NCI-H226 (cell line): Measurements from ENCODE around the gene NUP43.
"Not testable (repeated sequence)": the region's sequence is repeated elsewhere in the genome, so short reads cannot be mapped to it uniquely, and the experiment has no call there.

Source experiments
- DNase-seq: peaks from one replicate; pipeline ENCODE4 v3.0.0-alpha.2; 2015

NUP43 gene

GRCh38 chr6:149745252-149745651 is 1.1 kb downstream of the NUP43 start:
- not testable (repeated sequence) for DNase-seq

- DNase-seq, result no peak
Measured at GRCh38 chr6:149734915-149735314, 11.4 kb downstream of the NUP43 start.

GRCh38 chr6:149733089-149733720 is 13.1 kb downstream of the NUP43 start:
- DNase-seq, result no peak

- no peak for DNase-seq
Measured at GRCh38 chr6:149729824-149730223, 16.5 kb downstream of the NUP43 start.

GRCh38 chr6:149728499-149729234 is 17.7 kb downstream of the NUP43 start:
- DNase-seq, result no peak

GRCh38 chr6:149727793-149728498 is 18.4 kb downstream of the NUP43 start:
- no peak for DNase-seq

GRCh38 chr6:149725785-149726184 is 20.5 kb downstream of the NUP43 start:
- no peak for DNase-seq

- DNase-seq, result peak; percentile 36
Measured at GRCh38 chr6:149723771-149724417, 22.4 kb downstream of the NUP43 start.

- no peak for DNase-seq
Measured at GRCh38 chr6:149723262-149723661, 23.1 kb downstream of the NUP43 start.

- DNase-seq, result no peak
Measured at GRCh38 chr6:149719531-149719930, 26.8 kb downstream of the NUP43 start.

- peak; percentile 84 for DNase-seq
Measured at GRCh38 chr6:149717588-149718458, 28.5 kb downstream of the NUP43 start, which contains the start of gene LATS1. Gene LATS1, minus strand, starts transcription at chr6:149718101. Its CDS starts 15,975 bp downstream, at chr6:149702126.

GRCh38 chr6:149717255-149717587 is 29.1 kb downstream of the NUP43 start:
- no peak for DNase-seq

- DNase-seq, result no peak
Measured at GRCh38 chr6:149716181-149716963, 30.0 kb downstream of the NUP43 start.

GRCh38 chr6:149714442-149714841 is 31.9 kb downstream of the NUP43 start:
- DNase-seq, result no peak

GRCh38 chr6:149711711-149712110 is 34.6 kb downstream of the NUP43 start:
- DNase-seq, result no peak

GRCh38 chr6:149701714-149702113 is 44.6 kb downstream of the NUP43 start:
- DNase-seq, result no peak

- no peak for DNase-seq
Measured at GRCh38 chr6:149699150-149699549, 47.2 kb downstream of the NUP43 start.

- no peak for DNase-seq
Measured at GRCh38 chr6:149698175-149698574, 48.2 kb downstream of the NUP43 start.

GRCh38 chr6:149696901-149697300 is 49.4 kb downstream of the NUP43 start:
- peak; percentile 93 for DNase-seq

- DNase-seq, result no peak
Measured at GRCh38 chr6:149694921-149695320, 51.4 kb downstream of the NUP43 start.

GRCh38 chr6:149691201-149691600 is 55.1 kb downstream of the NUP43 start:
- DNase-seq, result no peak

GRCh38 chr6:149686230-149686629 is 60.1 kb downstream of the NUP43 start:
- no peak for DNase-seq
